Kidney (tissue), 14 donors: ENCODE measurements around the gene SPTLC3. TPM values are rescaled to one million over a fixed set of nuclear protein-coding genes. Genes with fewer than 3 reads are reported as not detected.

Experiments used
- DNase-seq, 5 donors: peaks; one replicate each; pipeline ENCODE4 v3.0.0-alpha.2; 2013 to 2020
- FAIRE-seq: peaks from 2 replicates; lab custom pipeline; 2012; peaks lifted over from hg19 to GRCh38; lab: Jason Lieb, UNC
- H3K27ac ChIP-seq, 2 donors: one replicate each; pipeline ENCODE4 v1.7.0; 2013; ENCODE audit warnings: low read depth in 2 of 2, low read length in 2 of 2, inconsistent platforms in 1 of 2
- H3K27me3 ChIP-seq: one replicate; pipeline ENCODE4 v1.7.1; 2013; ENCODE audit warnings: low read length, inconsistent platforms; ENCODE audit not compliant: control insufficient read depth, insufficient read depth
- H3K36me3 ChIP-seq, 3 donors: one replicate each; pipeline versions ENCODE4 v1.7.0 to v1.7.1; 2013; ENCODE audit warnings: low read length in 3 of 3, control low read depth in 1 of 3, inconsistent platforms in 1 of 3; ENCODE audit not compliant: insufficient read depth in 3 of 3, control insufficient read depth in 2 of 3
- H3K4me1 ChIP-seq, 3 donors: one replicate each; pipeline versions ENCODE4 v1.7.0 to v1.7.1; 2013; ENCODE audit warnings: low read length in 3 of 3, inconsistent platforms in 1 of 3, low read depth in 1 of 3; ENCODE audit not compliant: control insufficient read depth in 2 of 3, insufficient read depth in 2 of 3
- H3K4me3 ChIP-seq, 3 donors: one replicate each; pipeline versions ENCODE4 v1.7.0 to v1.8.1; 2013; ENCODE audit warnings: low read length in 3 of 3, control low read depth in 1 of 3, inconsistent platforms in 1 of 3
- H3K9ac ChIP-seq, 3 donors: one replicate each; pipeline versions ENCODE4 v1.7.0 to v1.7.1; 2013; ENCODE audit warnings: low read length in 3 of 3, control low read depth in 1 of 3, inconsistent platforms in 1 of 3
- H3K9me3 ChIP-seq, 3 donors: one replicate each; pipeline versions ENCODE4 v1.7.0 to v1.7.1; 2013; ENCODE audit warnings: low read length in 3 of 3, control low read depth in 1 of 3, inconsistent platforms in 1 of 3; ENCODE audit not compliant: control insufficient read depth in 2 of 3, insufficient read depth in 1 of 3
- intact Hi-C: fragments of 100-400 bp; cut with DNase I; formaldehyde crosslinking; loops from one replicate; pipeline ENCODE4 v1.11.1; 2022
- polyA plus RNA-seq: library from polyadenylated mRNA; stranded (reverse); fragments of 350-450 nt; fragmentation: Illumina TruSeq; extraction: RNeasy Lipid Tissue Mini Kit (QIAGEN cat#74804); gene quantifications from one replicate; pipeline ENCODE4 v1.2.3, GENCODE V29; 2014; ENCODE audit warnings: low read depth, low replicate concordance; ENCODE audit not compliant: insufficient read depth
- total RNA-seq: library from RNA; stranded (reverse); fragmentation: NEBNext Ultra II Directional; extraction: Animal tissue kit (Norgen Biotek cat#: 25700); gene quantifications from one replicate; pipeline ENCODE4 v1.2.1, GENCODE V29; 2021
- TF ChIP-seq, protein P1 (sequence below): IDR thresholded peaks from 3 replicates; pipeline ENCODE4 v1.5.1; 2012; ENCODE audit warnings: mild to moderate bottlenecking, moderate library complexity, borderline replicate concordance; ENCODE audit not compliant: insufficient read depth; ENCODE audit errors: extremely low read depth
- donor health status: control.
- donor health status: control.
- donor health status: control.
- donor health status: control.
- donor health status: control.
- donor health status: DM: yes; HTN: yes; CAD: no.
- donor health status: Normal renal cell carcinoma (clear cell type).

The SPTLC3 gene
- total and polyA plus RNA-seq, 2 donors from 2014 or later, result 7.1 to 65.9 TPM

DNA sequence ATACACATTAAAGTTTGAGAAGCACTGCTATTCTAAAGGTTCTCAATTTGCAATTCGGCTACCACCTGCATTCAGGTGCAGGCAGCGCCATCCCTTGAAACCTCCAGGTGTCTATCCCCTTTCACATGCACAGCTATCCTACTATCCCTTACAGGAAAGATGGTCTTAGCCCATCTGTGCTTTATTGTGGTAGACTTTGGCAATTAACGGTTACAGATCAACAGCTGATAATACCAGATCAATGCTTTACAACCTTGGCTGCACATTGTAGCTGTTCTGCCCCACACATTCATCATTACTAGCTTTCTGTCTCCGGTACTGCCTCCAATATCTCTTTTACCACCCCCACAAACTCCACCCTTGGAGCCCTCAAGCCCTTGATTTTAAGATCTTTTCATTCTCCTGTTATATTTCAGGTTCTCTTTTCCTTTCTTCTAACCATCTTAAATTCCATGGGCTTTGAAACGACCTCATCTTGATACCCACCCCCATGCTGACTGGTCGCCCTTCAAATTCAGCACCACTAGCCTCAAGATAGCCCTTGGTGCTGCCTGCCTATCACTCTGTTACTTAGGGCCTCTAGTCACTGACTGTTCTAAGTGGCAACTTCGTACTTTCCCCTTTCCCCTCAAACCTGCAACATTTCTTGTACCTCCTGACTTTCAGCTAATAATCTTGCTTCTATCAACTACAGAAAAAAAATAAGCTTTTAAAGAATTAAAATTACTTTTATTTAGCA lies 50.8 kb downstream of the SPTLC3 start:
- Histone ChIP-seq H3K9me3 (no peaks in the 10 kb centered on the region), H3K27me3 (no peaks in the 10 kb centered on the region), H3K9ac (no peak overlapping the region), H3K4me3 (no peak overlapping the region), H3K36me3 (no peaks in the 10 kb centered on the region), H3K4me1 (no peaks in the 10 kb centered on the region), H3K27ac (no peak overlapping the region)
- intact Hi-C loops, result no loop called here
- DNase-seq (no peak), FAIRE-seq (no peak)
- TF ChIP-seq, protein P1, sequence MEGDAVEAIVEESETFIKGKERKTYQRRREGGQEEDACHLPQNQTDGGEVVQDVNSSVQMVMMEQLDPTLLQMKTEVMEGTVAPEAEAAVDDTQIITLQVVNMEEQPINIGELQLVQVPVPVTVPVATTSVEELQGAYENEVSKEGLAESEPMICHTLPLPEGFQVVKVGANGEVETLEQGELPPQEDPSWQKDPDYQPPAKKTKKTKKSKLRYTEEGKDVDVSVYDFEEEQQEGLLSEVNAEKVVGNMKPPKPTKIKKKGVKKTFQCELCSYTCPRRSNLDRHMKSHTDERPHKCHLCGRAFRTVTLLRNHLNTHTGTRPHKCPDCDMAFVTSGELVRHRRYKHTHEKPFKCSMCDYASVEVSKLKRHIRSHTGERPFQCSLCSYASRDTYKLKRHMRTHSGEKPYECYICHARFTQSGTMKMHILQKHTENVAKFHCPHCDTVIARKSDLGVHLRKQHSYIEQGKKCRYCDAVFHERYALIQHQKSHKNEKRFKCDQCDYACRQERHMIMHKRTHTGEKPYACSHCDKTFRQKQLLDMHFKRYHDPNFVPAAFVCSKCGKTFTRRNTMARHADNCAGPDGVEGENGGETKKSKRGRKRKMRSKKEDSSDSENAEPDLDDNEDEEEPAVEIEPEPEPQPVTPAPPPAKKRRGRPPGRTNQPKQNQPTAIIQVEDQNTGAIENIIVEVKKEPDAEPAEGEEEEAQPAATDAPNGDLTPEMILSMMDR, result no peak

- Histone ChIP-seq H3K27me3 (no peaks in the 10 kb centered on the region), H3K27ac (no peak overlapping the region), H3K36me3 (no peaks in the 10 kb centered on the region), H3K4me3 (no peak overlapping the region), H3K4me1 (no peaks in the 10 kb centered on the region), H3K9ac (no peak overlapping the region), H3K9me3 (no peaks in the 10 kb centered on the region)
- DNase-seq (no peak), FAIRE-seq (no peak)
- TF ChIP-seq, protein P1, result no peak
- intact Hi-C loops, result no loop called here
Measured at GRCh38 chr20:13060327-13060726, 51.6 kb downstream of the SPTLC3 start.

DNA sequence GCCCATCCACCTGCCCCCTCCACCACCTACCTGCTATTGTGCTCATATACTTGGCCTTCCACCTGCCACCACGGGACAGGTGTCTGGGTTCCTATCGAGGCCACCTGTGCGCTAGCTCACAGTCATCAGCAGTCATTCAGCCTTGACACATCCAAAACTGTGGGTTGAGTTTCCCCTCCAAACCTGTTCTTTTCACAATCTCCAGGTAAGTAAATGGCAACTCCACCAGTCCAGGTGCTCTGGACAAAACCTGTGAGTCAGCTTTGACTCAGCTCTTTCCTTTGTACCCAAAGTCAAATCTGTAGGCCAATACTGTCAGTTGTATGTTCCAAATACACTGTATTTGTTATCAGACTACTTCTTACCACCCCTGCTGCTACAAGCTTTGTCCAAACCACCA lies 52.6 kb downstream of the SPTLC3 start:
- DNase-seq (peak in 2 of 5 donors; percentile 8 to 14), FAIRE-seq (no peak)
- Histone ChIP-seq H3K4me1 (no peaks in the 10 kb centered on the region), H3K36me3 (no peaks in the 10 kb centered on the region), H3K27me3 (no peaks in the 10 kb centered on the region), H3K4me3 (no peak overlapping the region), H3K27ac (no peak overlapping the region), H3K9me3 (peaks cover 0 to 5% (median 0%) of the 10 kb centered on the region in 3 donors), H3K9ac (no peak overlapping the region)
- TF ChIP-seq, protein P1, result no peak
- intact Hi-C loops, result no loop called here
